ENCODE data around the gene LMNB1.
"Not testable (repeated sequence)": the region's sequence is repeated elsewhere in the genome, so short reads cannot be mapped to it uniquely, and the experiment has no call there.

The LMNB1 gene

GRCh38 chr5:126780165-126780827 is 3.4 kb downstream of the LMNB1 start:
- DNase-seq = peak; percentile 69

DNA sequence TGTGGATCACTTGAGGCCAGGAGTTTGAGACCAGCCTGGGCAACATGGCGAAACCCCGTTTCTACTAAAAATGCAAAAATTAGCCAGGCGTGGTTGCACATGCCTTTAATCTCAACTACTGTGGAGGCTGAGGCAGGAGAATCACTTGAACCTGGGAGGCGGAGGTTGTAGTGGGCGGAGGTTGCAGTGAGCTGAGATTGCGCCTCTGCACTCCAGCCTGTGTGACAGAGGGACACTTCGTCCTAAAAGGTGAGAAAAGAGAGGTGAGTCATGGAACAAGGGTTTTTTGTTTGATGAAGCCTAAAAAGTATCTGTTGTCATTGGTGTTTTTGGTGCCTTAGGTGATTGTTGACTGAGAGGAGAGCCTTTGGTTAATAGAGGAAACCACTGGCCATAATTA is 11.5 kb downstream of the LMNB1 start:
- DNase-seq = not testable (repeated sequence)

- no peak for DNase-seq
Measured at GRCh38 chr5:126793097-126793496, 16.2 kb downstream of the LMNB1 start.

- not testable (repeated sequence) for DNase-seq
Measured at GRCh38 chr5:126793648-126794047, 16.7 kb downstream of the LMNB1 start.

- DNase-seq = no peak
Measured at GRCh38 chr5:126794157-126794828, 17.4 kb downstream of the LMNB1 start.

DNA sequence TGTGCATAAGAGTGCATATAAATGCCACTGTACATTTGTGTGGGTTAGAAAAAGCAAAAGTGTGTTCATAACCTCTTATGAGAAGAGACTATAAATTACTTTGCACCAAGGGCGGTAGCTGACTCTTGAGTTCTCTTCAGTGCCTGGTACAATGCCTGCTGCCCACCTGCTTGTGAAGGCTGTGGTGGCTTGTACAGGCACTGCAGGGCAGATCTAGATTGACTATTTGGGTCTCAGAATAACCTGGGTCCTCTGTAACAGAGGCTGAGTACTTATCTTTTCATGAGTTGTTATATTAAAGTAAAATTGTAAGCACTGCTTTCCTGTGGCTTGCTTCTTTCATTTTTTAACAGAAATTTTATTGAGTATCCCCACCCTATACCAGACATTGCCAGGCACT is 22.8 kb downstream of the LMNB1 start:
- no peak for DNase-seq

DNA sequence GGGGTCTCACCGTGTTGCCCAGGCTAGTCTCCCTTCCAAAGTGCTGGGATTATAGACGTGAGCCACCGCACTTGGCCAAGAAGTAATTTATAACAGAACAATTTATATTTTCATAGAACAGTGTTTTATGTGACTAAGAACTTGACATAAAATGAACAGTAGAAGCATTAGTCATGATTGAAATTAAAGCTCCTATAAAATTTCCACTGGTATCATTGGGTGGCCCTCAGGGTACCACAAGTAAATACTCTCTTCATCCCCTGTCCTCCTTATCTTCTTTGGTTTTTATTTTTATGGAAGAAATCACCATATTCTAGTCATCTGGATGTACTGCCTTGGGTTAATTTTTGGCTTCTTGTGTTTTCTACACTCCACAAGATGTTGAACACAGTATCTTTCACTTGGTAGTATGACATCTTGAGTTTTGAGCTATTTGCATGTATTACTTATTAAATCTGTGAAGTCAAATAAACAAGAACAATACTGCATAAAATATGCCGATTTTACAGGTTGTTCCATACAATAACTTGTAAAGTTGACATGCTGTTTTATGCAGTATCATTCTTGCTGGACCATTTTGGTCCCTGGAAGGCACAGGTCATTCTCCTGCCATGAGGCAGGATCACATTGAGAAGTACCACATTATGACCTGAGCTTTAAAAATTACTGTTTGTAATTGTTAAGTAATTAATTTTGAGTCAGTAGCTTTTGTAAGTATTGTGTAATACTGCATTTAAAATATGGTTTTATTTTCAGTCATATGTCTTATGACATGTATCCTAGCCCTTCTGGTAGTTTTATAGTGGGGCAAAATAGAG is 24.4 kb downstream of the LMNB1 start:
- DNase-seq = no peak

DNA sequence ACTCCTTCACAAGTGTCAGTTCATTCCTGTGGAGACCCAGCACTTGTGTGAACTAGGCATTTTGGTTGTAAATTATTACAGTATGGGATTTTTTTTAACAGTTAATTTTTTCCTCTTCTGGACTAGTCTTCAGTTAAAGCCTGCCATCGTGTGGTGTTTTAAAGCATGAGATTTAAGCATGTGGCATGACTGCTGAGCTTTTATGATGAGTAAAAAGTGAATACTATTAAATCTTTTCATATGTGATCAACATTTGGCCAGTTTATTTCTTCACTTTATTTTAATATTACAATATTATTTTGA is 25.0 kb downstream of the LMNB1 start:
- DNase-seq = peak; percentile 54

DNA sequence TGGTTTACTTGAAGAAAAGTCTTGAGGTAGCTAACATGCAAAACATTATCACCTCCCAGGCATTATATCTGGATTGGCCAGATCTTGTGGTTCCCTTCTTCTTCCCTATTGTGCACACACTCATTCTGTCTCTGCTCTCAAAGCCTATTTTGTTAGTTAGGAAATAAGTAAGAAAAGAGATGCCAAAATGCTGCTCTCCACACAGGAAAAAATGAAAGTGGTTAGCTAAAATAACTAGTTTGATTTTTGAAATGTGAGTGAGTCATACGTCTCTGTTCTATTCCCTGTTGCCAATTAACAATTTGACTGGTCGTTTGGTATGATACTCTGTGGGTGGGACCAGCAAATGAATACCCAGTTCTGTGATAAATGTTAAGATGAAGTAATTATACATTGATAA is 28.1 kb downstream of the LMNB1 start:
- peak; percentile 62 for DNase-seq

GRCh38 chr5:126808521-126808988 is 31.6 kb downstream of the LMNB1 start:
- DNase-seq = peak; percentile 38

- no peak for DNase-seq
Measured at GRCh38 chr5:126809916-126810315, 33.0 kb downstream of the LMNB1 start.

GRCh38 chr5:126810596-126811380 is 33.9 kb downstream of the LMNB1 start:
- DNase-seq = no peak

GRCh38 chr5:126811515-126812198 is 34.7 kb downstream of the LMNB1 start:
- peak; percentile 20 for DNase-seq

GRCh38 chr5:126812199-126812570 is 35.2 kb downstream of the LMNB1 start:
- no peak for DNase-seq

- DNase-seq = not testable (repeated sequence)
Measured at GRCh38 chr5:126813799-126814198, 36.9 kb downstream of the LMNB1 start.

GRCh38 chr5:126814721-126815404 is 37.9 kb downstream of the LMNB1 start:
- DNase-seq = peak; percentile 49

GRCh38 chr5:126816649-126817048 is 39.7 kb downstream of the LMNB1 start:
- no peak for DNase-seq

DNA sequence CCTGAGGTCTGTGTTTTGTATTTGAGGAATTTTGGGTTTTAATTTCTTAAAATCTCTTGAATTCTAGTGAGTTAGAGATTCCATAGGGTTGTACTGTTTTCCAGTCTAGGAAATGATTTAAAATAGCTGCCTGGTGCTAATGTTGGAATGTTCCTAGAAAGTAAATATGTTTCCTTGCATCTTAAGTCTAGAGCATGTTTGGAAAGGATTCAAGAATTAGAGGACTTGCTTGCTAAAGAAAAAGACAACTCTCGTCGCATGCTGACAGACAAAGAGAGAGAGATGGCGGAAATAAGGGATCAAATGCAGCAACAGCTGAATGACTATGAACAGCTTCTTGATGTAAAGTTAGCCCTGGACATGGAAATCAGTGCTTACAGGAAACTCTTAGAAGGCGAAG is 41.8 kb downstream of the LMNB1 start:
- no peak for DNase-seq

DNA sequence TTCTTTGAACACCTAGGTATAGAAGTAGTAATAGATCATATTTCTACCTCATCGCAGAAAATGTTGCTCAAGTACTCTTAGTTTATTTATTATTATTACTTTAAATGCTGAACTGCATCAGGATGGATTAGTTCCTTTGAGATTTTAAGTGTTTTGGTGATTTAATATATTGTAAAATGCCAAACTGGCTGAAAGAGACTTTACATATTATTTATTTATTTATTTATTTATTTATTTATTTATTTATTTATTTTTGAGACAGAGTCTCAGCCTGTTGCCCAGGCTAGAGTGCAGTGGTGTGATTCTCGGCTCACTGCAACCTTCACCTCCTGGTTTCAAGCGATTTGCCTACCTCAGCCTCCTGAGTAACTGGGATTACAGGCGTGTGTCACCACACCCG is 42.3 kb downstream of the LMNB1 start:
- no peak for DNase-seq

- no peak for DNase-seq
Measured at GRCh38 chr5:126826619-126827215, 49.8 kb downstream of the LMNB1 start.

DNA sequence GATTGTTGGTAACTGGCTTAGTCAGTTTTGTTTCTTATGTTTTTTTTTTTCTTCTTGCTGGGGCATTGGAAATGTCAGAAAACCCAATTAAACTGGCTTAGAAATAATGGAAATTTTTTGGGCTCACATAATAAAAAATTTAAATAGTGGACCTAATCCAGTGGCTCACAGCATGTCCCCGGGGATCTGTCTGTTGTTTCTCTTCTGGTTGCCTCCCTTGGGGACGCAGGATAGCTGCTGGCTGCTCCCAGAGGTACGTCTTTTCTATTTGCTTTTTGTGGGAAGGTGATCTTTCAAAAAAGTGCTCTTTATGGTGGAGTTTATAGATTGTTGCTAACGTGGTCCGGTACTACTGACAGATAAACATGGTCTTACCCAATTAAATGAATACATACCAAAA is 52.2 kb downstream of the LMNB1 start:
- no peak for DNase-seq

- DNase-seq = no peak
Measured at GRCh38 chr5:126830061-126830460, 53.1 kb downstream of the LMNB1 start.

Measured in HCEC 1CT (cell line).